PC-9 (cell line): ENCODE data around the gene ELOVL4.

Source experiments
- EZH2 ChIP-seq: fragments of 200-600 bp; sonication (generic); IDR thresholded peaks from 2 replicates; pipeline ENCODE4 v1.8.0; 2017; ENCODE audit warnings: antibody characterized with exemption, low read depth
- TF ChIP-seq, protein P1 (sequence below): fragments of 200-600 bp; sonication (generic); conservative IDR thresholded peaks from 2 replicates; pipeline ENCODE4 v1.6.1; 2017; ENCODE audit warnings: mixed run types, antibody characterized with exemption, mild to moderate bottlenecking, moderate library complexity

- TF ChIP-seq, protein P1, sequence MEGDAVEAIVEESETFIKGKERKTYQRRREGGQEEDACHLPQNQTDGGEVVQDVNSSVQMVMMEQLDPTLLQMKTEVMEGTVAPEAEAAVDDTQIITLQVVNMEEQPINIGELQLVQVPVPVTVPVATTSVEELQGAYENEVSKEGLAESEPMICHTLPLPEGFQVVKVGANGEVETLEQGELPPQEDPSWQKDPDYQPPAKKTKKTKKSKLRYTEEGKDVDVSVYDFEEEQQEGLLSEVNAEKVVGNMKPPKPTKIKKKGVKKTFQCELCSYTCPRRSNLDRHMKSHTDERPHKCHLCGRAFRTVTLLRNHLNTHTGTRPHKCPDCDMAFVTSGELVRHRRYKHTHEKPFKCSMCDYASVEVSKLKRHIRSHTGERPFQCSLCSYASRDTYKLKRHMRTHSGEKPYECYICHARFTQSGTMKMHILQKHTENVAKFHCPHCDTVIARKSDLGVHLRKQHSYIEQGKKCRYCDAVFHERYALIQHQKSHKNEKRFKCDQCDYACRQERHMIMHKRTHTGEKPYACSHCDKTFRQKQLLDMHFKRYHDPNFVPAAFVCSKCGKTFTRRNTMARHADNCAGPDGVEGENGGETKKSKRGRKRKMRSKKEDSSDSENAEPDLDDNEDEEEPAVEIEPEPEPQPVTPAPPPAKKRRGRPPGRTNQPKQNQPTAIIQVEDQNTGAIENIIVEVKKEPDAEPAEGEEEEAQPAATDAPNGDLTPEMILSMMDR, result no peak
- no peak for TF ChIP-seq EZH2
Observed at GRCh38 chr6:79911992-79912391, 35.4 kb downstream of the ELOVL4 start.
